ENCODE data around the gene NDUFA6. TPM values are rescaled to one million over a fixed set of nuclear protein-coding genes. Genes with fewer than 3 reads are reported as not detected.

NDUFA6 gene
- total RNA-seq, 1 experiment from 2014 or later = 80.4 TPM

- no peak overlapping the region for H3K4me3 Mint-ChIP-seq (ENCODE audit: unreplicated experiment)
- H3K36me3 Mint-ChIP-seq (ENCODE audit: insufficient read depth, unreplicated experiment) = peaks cover 56% of the 10 kb centered on the region
- no peak overlapping the region for H3K27ac Mint-ChIP-seq (ENCODE audit: low read depth, unreplicated experiment)
- ChIA-PET CTCF (no interaction called here), POLR2A (no interaction called here)
- H3K27me3 Mint-ChIP-seq (ENCODE audit: insufficient read depth, unreplicated experiment) = no peaks in the 10 kb centered on the region
- H3K9me3 Mint-ChIP-seq (ENCODE audit: unreplicated experiment) = no peaks in the 10 kb centered on the region
- DNase-seq (ENCODE audit: unreplicated experiment) = no peak
- no peak for TF ChIP-seq CTCF (IDR thresholded peaks at IDR 0.05; ENCODE audit: unreplicated experiment)
- H3K4me1 Mint-ChIP-seq (ENCODE audit: insufficient read depth, unreplicated experiment) = no peaks in the 10 kb centered on the region
- intact Hi-C loops (cut with micrococcal nuclease) = no loop called here
- no TSS peak for BruUV-seq (replicated peaks)
Measured at GRCh38 chr22:42083119-42083518, 7.5 kb downstream of the NDUFA6 start.

- Mint-ChIP-seq H3K27ac (ENCODE audit: low read depth, unreplicated experiment) (peak overlapping the region; percentile 99), H3K4me3 (ENCODE audit: unreplicated experiment) (peak overlapping the region; percentile 92), H3K36me3 (ENCODE audit: insufficient read depth, unreplicated experiment) (peaks cover 32% of the 10 kb centered on the region), H3K9me3 (ENCODE audit: unreplicated experiment) (no peaks in the 10 kb centered on the region), H3K27me3 (ENCODE audit: insufficient read depth, unreplicated experiment) (no peaks in the 10 kb centered on the region), H3K4me1 (ENCODE audit: insufficient read depth, unreplicated experiment) (no peaks in the 10 kb centered on the region)
- ChIA-PET POLR2A (interaction anchor here (0.6 to 4.1 kb wide), 15 partner anchors 10 to 392 kb away, joined by 3 to 142 read pairs (median 4); partner anchors contain the start of genes CCDC134, CENPM, NAGA and NDUFA6), CTCF (interaction anchor here (1.3 to 1.7 kb wide), 2 partner anchors 10 to 383 kb away, joined by 3 to 5 read pairs; partner anchors contain the start of gene NDUFA6)
- peak; percentile 28 for DNase-seq (ENCODE audit: unreplicated experiment)
- no TSS peak for BruUV-seq (replicated peaks)
- intact Hi-C loops (cut with micrococcal nuclease) = no loop called here
- no peak for TF ChIP-seq CTCF (IDR thresholded peaks at IDR 0.05; ENCODE audit: unreplicated experiment)
Measured at GRCh38 chr22:42080287-42080686, 10.3 kb downstream of the NDUFA6 start.

DNA sequence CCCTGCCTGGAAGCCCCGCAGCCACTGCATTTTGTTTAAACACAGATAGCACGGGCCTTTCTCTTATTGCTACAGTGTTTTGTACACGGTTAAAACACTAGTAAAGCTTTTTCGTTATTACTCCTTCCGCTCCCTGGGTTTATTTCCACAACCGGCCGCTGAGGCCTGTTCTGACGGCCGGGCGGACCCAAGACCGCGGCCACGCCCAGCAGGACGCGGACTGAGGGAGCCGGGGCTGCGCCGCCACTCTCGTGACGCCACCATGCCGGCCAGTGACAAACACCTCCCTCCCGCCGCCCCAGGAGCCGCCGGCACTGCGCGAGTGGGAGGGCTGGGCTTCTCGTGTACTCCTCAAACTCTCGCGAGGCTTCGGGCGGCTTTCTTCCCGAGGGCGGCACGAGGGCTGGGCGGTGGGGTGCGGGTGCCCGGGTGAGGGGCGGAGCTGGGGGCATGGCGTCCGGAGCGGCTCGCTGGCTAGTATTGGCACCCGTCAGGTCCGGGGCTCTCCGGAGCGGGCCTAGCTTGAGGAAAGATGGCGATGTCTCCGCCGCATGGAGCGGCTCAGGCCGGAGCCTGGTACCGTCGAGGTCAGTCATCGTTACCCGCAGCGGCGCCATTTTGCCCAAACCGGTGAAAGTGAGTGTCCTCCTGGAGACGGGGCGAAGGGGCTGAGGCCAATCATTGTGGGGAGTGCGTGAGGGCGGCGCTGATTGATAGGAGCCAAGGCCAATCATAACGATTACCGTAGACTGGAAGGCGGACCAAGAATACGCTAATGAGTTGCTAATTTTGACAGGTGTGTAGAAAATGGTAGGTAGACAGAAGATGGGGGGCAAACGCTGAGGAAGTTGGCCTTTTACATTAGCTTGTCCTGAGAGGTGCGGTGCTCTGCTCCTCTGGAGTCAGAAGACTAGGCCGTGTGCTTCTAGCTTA, 11.0 kb downstream of the NDUFA6 start, which contains the start of gene SMDT1:
TSS of gene SMDT1 (plus strand) at position 382 of the 933 bp plus-strand sequence. CDS start at position 451, 69 bp downstream.
- no peaks in the 10 kb centered on the region for H3K9me3 Mint-ChIP-seq (ENCODE audit: unreplicated experiment)
- no peak for TF ChIP-seq CTCF (IDR thresholded peaks at IDR 0.05; ENCODE audit: unreplicated experiment)
- peaks cover 25% of the 10 kb centered on the region for H3K36me3 Mint-ChIP-seq (ENCODE audit: insufficient read depth, unreplicated experiment)
- CTCF ChIA-PET = interaction anchor here (0.6 to 1.3 kb wide), 5 partner anchors 90 to 468 kb away, joined by 3 to 4 read pairs (median 3); no protein-coding TSS in a partner anchor
- H3K27me3 Mint-ChIP-seq (ENCODE audit: insufficient read depth, unreplicated experiment) = no peaks in the 10 kb centered on the region
- no peaks in the 10 kb centered on the region for H3K4me1 Mint-ChIP-seq (ENCODE audit: insufficient read depth, unreplicated experiment)
- BruUV-seq (replicated peaks) = TSS peak; percentile 52
- POLR2A ChIA-PET = interaction anchor here (0.6 to 4.1 kb wide), 22 partner anchors 8 to 412 kb away, joined by 3 to 142 read pairs (median 5); partner anchors contain the start of genes CCDC134, CENPM, NAGA and NDUFA6
- intact Hi-C loops (cut with micrococcal nuclease) = no loop called here
- peak within 1 kb of the TSS; percentile 92 for H3K4me3 Mint-ChIP-seq (ENCODE audit: unreplicated experiment)
- H3K27ac Mint-ChIP-seq (ENCODE audit: low read depth, unreplicated experiment) = peak within 1 kb of the TSS; percentile 99
- DNase-seq (ENCODE audit: unreplicated experiment) = peak; percentile 99
